ENCODE data around the gene ZNF618. TPM values are rescaled to one million over a fixed set of nuclear protein-coding genes. Genes with fewer than 3 reads are reported as not detected.
"Not testable (repeated sequence)": the region's sequence is repeated elsewhere in the genome, so short reads cannot be mapped to it uniquely, and the experiment has no call there.

Gene ZNF618
- polyA plus RNA-seq, 3 donors, result 0.53 to 1.9 (median 0.78) TPM

DNA sequence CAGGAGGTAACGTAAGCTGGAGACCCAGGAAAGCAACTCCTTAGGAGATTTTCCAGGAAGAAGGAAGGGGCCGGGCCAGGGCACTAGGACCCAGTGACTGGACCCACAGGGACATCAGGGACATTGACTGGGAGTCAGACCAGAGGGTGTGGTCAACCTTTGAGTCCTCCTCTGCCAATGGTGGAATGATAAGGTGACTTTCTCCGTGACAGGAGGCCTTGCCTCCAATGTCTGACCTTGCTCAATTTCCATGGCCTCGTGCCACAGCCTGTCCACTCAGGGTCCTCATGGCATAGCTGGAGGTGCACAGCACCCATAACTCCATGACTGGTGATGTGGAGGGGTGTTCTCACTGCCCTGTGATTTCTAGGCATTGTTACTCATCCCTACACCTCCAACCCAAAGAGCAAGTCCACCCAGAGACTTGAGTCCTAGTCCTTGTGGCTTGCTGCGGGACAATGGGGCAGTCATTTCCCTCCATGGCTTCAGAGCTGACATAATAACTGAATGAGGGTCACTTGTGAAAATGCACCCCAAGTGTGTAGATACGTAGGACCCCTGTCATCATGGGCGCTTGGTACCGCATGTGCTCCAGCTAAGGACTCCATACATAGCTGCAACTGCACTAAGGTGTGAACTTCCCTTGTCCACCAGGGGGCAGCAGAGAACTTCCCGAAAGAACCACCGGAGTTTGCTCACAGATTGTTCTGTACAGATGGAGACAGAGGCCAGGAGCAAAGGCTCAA lies 206.1 kb downstream of the ZNF618 start:
- Histone ChIP-seq H3K27ac (ENCODE audit: low read depth in 1 of 2, low read length in 2 of 2) (no peak overlapping the region), H3K9me3 (replicated peaks in 1 of 2; ENCODE audit: control insufficient read depth in 1 of 2, insufficient read depth in 1 of 2, low read length in 2 of 2) (no peaks in the 10 kb centered on the region), H3K4me1 (ENCODE audit: control insufficient read depth in 1 of 2, insufficient read depth in 2 of 2, low read length in 2 of 2) (no peaks in the 10 kb centered on the region), H3K4me3 (replicated peaks in 1 of 3; ENCODE audit: low read depth in 2 of 3, low read length in 3 of 3) (no peak overlapping the region), H2AFZ (ENCODE audit: insufficient read depth, low read depth, low read length, poor library complexity, severe bottlenecking) (no peak overlapping the region), H3K9ac (ENCODE audit: insufficient read depth, low read length, poor library complexity, severe bottlenecking) (no peak overlapping the region), H3K79me2 (ENCODE audit: insufficient read depth, low read length) (no peaks in the 10 kb centered on the region), H4K20me1 (ENCODE audit: insufficient read depth, low read length) (no peaks in the 10 kb centered on the region), H3K36me3 (replicated peaks in 1 of 2; ENCODE audit: control insufficient read depth in 1 of 2, insufficient read depth in 2 of 2, low read length in 2 of 2) (no peaks in the 10 kb centered on the region), H3K4me2 (replicated peaks; ENCODE audit: extremely low read depth, low read length, poor library complexity, severe bottlenecking) (no peak overlapping the region), H3K27me3 (ENCODE audit: control insufficient read depth in 2 of 2, insufficient read depth in 2 of 2, low read length in 2 of 2) (no peaks in the 10 kb centered on the region)
- peak overlapping the region in 1 of 2 donors; percentile 54 for H3K4me3 Mint-ChIP-seq
- no peaks in the 10 kb centered on the region for H3K9me3 Mint-ChIP-seq
- peaks cover 2% of the 10 kb centered on the region for H3K4me1 Mint-ChIP-seq
- 65% methylated on average over 6 of the region's 10 CpGs for WGBS (ENCODE audit: insufficient coverage)
- intact Hi-C loops (cut with micrococcal nuclease), result no loop called here
- H3K27ac Mint-ChIP-seq, result peak overlapping the region in 1 of 7 donors; percentile 5
- peak; percentile 48 to 64 (median 58) for DNase-seq
- H3K36me3 Mint-ChIP-seq, result no peaks in the 10 kb centered on the region
- H3K27me3 Mint-ChIP-seq (ENCODE audit: low read depth in 3 of 3), result peaks cover 0 to 2% (median under 1%) of the 10 kb centered on the region in 3 donors
- peak; percentile 94 for TF ChIP-seq CTCF (IDR thresholded peaks at IDR 0.05)

DNA sequence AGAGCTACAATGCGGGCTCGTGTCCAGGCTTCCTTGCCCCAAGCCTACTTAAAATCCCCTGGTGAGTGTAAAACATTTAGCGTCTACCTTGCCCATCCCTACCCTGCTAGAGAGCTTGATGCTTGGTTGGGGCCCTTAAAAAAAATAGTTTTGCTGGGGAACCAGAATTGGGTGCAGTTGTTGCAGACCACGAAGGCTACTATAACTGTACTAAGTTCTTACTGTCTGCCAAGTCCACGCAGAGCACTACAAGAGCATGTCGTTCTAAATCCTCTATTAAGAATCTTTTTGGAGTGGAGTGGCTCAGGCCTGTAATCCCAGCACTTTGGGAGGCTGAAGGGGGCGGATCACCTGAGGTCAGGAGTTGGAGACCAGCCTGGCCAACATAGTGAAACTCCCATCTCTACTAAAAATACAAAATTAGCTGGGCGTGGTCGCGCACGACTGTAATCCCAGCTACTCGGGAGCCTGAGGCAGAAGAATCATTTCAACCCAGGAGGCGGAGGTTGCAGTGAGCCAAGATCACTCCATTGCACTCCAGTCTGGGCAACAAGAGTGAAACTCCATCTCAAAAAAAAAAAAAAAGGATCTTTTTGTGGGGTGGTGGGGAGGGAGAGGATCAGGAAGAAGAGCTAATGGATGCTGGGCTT lies 206.8 kb downstream of the ZNF618 start:
- H3K9ac ChIP-seq (ENCODE audit: insufficient read depth, low read length, poor library complexity, severe bottlenecking); H3K79me2 ChIP-seq (ENCODE audit: insufficient read depth, low read length); H3K36me3 ChIP-seq (replicated peaks in 1 of 2; ENCODE audit: control insufficient read depth in 1 of 2, insufficient read depth in 2 of 2, low read length in 2 of 2); H3K4me3 ChIP-seq (replicated peaks in 1 of 3; ENCODE audit: low read depth in 2 of 3, low read length in 3 of 3); H3K36me3 Mint-ChIP-seq; H3K27me3 Mint-ChIP-seq (ENCODE audit: low read depth in 3 of 3); H3K4me3 Mint-ChIP-seq; H3K27ac Mint-ChIP-seq; H2AFZ ChIP-seq (ENCODE audit: insufficient read depth, low read depth, low read length, poor library complexity, severe bottlenecking); intact Hi-C loops (cut with micrococcal nuclease); H3K27me3 ChIP-seq (ENCODE audit: control insufficient read depth in 2 of 2, insufficient read depth in 2 of 2, low read length in 2 of 2); H3K27ac ChIP-seq (ENCODE audit: low read depth in 1 of 2, low read length in 2 of 2); H3K4me2 ChIP-seq (replicated peaks; ENCODE audit: extremely low read depth, low read length, poor library complexity, severe bottlenecking); H3K4me1 ChIP-seq (ENCODE audit: control insufficient read depth in 1 of 2, insufficient read depth in 2 of 2, low read length in 2 of 2); H4K20me1 ChIP-seq (ENCODE audit: insufficient read depth, low read length); H3K9me3 ChIP-seq (replicated peaks in 1 of 2; ENCODE audit: control insufficient read depth in 1 of 2, insufficient read depth in 1 of 2, low read length in 2 of 2); H3K4me1 Mint-ChIP-seq; DNase-seq; H3K9me3 Mint-ChIP-seq: not testable (repeated sequence)
- 94% methylated on average over 3 of the region's 13 CpGs for WGBS (ENCODE audit: insufficient coverage)
- peak; percentile 41 for TF ChIP-seq CTCF (IDR thresholded peaks at IDR 0.05)

All from CD14-positive monocyte (primary cell).